Smooth muscle cell (in vitro differentiated cells): ENCODE data around the gene TAMALIN. TPM values are rescaled to one million over a fixed set of nuclear protein-coding genes. Genes with fewer than 3 reads are reported as not detected.
A peak's percentile ranks its signal among the peaks of the same experiment; 100 is the strongest.

Source experiments
- DNase-seq: peaks from one replicate; lab custom pipeline; 2025; ENCODE audit not compliant: unreplicated experiment; lab: John Stamatoyannopoulos, UW
- H2AFZ ChIP-seq: fragments of 200-600 bp; sonication (generic); 2 replicates; pipeline ENCODE4 v1.6.0; 2016; ENCODE audit warnings: antibody characterized with exemption, low read depth, mild to moderate bottlenecking
- H3F3A ChIP-seq: fragments of 200-600 bp; sonication (generic); 2 replicates; pipeline ENCODE4 v1.6.0; 2017; ENCODE audit warnings: antibody characterized with exemption, low read depth
- H3K27ac ChIP-seq: fragments of 200-600 bp; sonication (generic); 2 replicates; pipeline ENCODE4 v1.5.1; 2016; ENCODE audit warnings: low read depth, mild to moderate bottlenecking
- H3K27me3 ChIP-seq: fragments of 200-600 bp; sonication (generic); 2 replicates; pipeline ENCODE4 v1.6.1; 2016; ENCODE audit warnings: low read depth, mild to moderate bottlenecking
- H3K36me3 ChIP-seq: fragments of 200-600 bp; sonication (generic); 2 replicates; pipeline ENCODE4 v1.5.1; 2016; ENCODE audit warnings: low read depth
- H3K4me1 ChIP-seq: fragments of 200-600 bp; sonication (generic); 2 replicates; pipeline ENCODE4 v1.5.1; 2016; ENCODE audit warnings: low read depth
- H3K4me2 ChIP-seq: fragments of 200-600 bp; sonication (generic); 2 replicates; pipeline ENCODE4 v1.6.0; 2016; ENCODE audit warnings: mild to moderate bottlenecking
- H3K4me3 ChIP-seq: fragments of 200-600 bp; sonication (generic); 2 replicates; pipeline ENCODE4 v1.5.1; 2016; ENCODE audit warnings: mild to moderate bottlenecking
- H3K79me2 ChIP-seq: fragments of 200-600 bp; sonication (generic); 2 replicates; pipeline ENCODE4 v1.6.0; 2016; ENCODE audit warnings: low read depth, mild to moderate bottlenecking
- H3K9ac ChIP-seq: fragments of 200-600 bp; sonication (generic); 2 replicates; pipeline ENCODE4 v1.6.0; 2016; ENCODE audit warnings: low read depth
- H3K9me3 ChIP-seq: fragments of 200-600 bp; sonication (generic); replicated peaks from 2 replicates; pipeline ENCODE4 v1.5.1; 2016; ENCODE audit warnings: low read depth
- H4K20me1 ChIP-seq: fragments of 200-600 bp; sonication (generic); 2 replicates; pipeline ENCODE4 v1.6.0; 2016; ENCODE audit warnings: low read depth
- WGBS: methylation state at CpG from one replicate; pipeline ENCODE4 v1.1.7; 2016; ENCODE audit warnings: low lambda C conversion rate; 5-methylcytosine and 5-hydroxymethylcytosine counted together
- polyA plus RNA-seq: library from polyadenylated mRNA; unstranded; fragments of >200 nt; fragmentation: Nextera tagmentation; extraction: Ambion mirVana; gene quantifications from 2 replicates; pipeline ENCODE4 v1.2.1, GENCODE V29; 2016
- total RNA-seq: library from RNA; depleted of rRNA; stranded (reverse); fragments of >200 nt; gene quantifications from 2 replicates; pipeline ENCODE4 v1.2.3, GENCODE V29; 2014
- TF ChIP-seq, protein P1 (sequence below): fragments of 200-600 bp; sonication (generic); IDR thresholded peaks from 2 replicates; pipeline ENCODE4 v1.5.1; 2017; ENCODE audit warnings: borderline replicate concordance, mild to moderate bottlenecking, antibody characterized with exemption; ENCODE audit not compliant: insufficient read depth, poor library complexity, severe bottlenecking

TAMALIN gene
- total and polyA plus RNA-seq, 2 experiments from 2014 or later = 4.1 to 32.4 TPM

DNA sequence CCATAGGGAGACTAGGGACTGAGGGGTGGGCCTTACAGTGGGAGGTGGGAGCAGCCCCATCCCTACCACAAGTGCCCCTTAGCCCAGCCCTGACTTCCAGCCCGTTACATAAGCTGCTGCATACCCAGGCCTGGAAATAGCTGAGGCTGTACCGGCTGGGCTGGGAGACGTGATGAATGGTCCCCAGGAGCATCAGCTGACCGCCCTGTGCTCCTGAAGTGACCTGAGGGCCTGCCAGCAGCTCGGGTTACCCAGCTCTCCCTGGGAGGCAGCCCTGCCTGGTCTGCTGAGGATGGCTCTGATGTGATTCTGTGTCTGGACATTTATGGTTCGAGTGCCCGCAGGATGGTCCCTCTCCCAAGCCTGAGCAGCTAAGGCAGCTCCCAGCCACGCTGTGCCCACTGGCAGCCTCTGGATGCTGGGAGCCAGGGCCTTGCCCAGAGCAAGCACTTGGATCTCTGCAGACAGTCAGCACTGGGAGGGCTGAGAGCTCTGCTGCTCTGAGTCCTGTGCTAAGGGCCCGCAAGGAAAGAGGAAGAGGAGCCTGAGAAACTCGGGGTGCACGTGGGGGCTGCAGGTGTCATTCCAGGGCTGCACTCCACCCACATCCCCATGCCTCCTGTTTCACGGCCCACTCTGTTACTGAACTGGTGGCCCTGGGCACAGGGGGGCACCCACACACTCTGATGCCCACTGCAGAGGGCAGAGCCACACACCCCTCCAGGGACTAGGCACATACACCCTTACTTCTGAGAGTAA is 20.5 kb downstream of the TAMALIN start:
- Histone ChIP-seq H3K4me2 (no peak overlapping the region), H2AFZ (no peak overlapping the region), H3K27ac (no peak overlapping the region), H3K79me2 (no peaks in the 10 kb centered on the region), H3K27me3 (no peaks in the 10 kb centered on the region), H3K4me3 (no peak overlapping the region), H3K4me1 (peaks cover 13% of the 10 kb centered on the region), H3K9me3 (no peaks in the 10 kb centered on the region), H3K9ac (no peak overlapping the region), H4K20me1 (no peaks in the 10 kb centered on the region), H3K36me3 (no peaks in the 10 kb centered on the region), H3F3A (peaks cover 4% of the 10 kb centered on the region)
- 88% methylated on average over 12 of the region's 12 CpGs for WGBS
- no peak for DNase-seq
- TF ChIP-seq, protein P1, sequence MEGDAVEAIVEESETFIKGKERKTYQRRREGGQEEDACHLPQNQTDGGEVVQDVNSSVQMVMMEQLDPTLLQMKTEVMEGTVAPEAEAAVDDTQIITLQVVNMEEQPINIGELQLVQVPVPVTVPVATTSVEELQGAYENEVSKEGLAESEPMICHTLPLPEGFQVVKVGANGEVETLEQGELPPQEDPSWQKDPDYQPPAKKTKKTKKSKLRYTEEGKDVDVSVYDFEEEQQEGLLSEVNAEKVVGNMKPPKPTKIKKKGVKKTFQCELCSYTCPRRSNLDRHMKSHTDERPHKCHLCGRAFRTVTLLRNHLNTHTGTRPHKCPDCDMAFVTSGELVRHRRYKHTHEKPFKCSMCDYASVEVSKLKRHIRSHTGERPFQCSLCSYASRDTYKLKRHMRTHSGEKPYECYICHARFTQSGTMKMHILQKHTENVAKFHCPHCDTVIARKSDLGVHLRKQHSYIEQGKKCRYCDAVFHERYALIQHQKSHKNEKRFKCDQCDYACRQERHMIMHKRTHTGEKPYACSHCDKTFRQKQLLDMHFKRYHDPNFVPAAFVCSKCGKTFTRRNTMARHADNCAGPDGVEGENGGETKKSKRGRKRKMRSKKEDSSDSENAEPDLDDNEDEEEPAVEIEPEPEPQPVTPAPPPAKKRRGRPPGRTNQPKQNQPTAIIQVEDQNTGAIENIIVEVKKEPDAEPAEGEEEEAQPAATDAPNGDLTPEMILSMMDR = no peak

DNA sequence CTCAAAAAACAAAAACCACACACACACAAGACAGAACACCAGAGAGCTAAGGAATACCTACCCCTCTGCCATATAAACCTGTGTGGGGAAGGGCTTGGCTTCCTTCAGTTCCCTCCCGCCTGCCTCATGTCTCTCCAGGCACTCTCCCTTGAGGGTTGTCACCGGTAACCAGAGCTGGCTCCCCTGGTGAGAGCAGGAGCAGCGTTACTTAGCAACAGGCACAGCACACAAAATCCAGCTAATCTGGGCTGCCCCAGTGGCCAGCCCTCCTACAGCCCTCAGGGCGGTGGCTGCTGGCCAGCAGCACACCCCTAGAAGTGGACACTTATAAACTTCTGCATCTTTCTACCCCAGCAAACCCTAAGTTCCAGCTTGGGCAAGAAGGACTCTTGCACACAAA is 22.9 kb downstream of the TAMALIN start:
- no peak overlapping the region for H3K4me2 ChIP-seq
- H3K9ac ChIP-seq = no peak overlapping the region
- no peaks in the 10 kb centered on the region for H4K20me1 ChIP-seq
- 8% methylated on average over 4 of the region's 4 CpGs for WGBS
- H3K4me3 ChIP-seq = no peak overlapping the region
- DNase-seq = no peak
- H3K36me3 ChIP-seq = no peaks in the 10 kb centered on the region
- peaks cover 25% of the 10 kb centered on the region for H3K4me1 ChIP-seq
- H3K9me3 ChIP-seq = no peaks in the 10 kb centered on the region
- TF ChIP-seq, protein P1 = no peak
- H3K27me3 ChIP-seq = no peaks in the 10 kb centered on the region
- no peaks in the 10 kb centered on the region for H3K79me2 ChIP-seq
- peaks cover 14% of the 10 kb centered on the region for H3F3A ChIP-seq
- no peak overlapping the region for H2AFZ ChIP-seq
- H3K27ac ChIP-seq = no peak overlapping the region

DNA sequence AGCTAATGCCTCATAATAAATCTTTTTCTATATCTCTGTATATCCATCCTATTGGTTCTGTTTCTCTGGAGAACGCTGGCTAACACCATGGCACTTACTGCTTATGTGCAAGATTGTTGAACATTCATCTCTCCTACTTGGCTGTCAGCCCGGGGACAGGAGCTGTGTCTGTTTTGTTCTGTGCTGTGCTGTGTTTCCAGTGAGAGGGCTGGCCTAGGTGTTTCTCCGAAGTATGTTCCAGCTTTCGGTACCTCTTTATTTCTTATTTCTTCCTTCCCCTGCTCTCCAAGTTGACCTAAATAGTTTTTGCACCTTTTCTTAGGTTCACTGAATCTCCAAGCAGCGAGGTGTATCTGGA is 25.7 kb downstream of the TAMALIN start:
- Histone ChIP-seq H2AFZ (peak overlapping the region; percentile 1), H3K27me3 (no peaks in the 10 kb centered on the region), H3K36me3 (no peaks in the 10 kb centered on the region), H3K9me3 (no peaks in the 10 kb centered on the region), H3K27ac (peak overlapping the region; percentile 83), H3K79me2 (no peaks in the 10 kb centered on the region), H3K4me1 (peaks cover 31% of the 10 kb centered on the region), H3K9ac (peak overlapping the region; percentile 77), H4K20me1 (no peaks in the 10 kb centered on the region), H3F3A (peaks cover 26% of the 10 kb centered on the region), H3K4me2 (peak overlapping the region; percentile 85), H3K4me3 (peak overlapping the region; percentile 46)
- TF ChIP-seq, protein P1 = no peak
- no peak for DNase-seq
- WGBS = 28% methylated on average over 5 of the region's 5 CpGs
